Measurements from ENCODE around the gene CUL7. TPM values are rescaled to one million over a fixed set of nuclear protein-coding genes. Genes with fewer than 3 reads are reported as not detected.
"Not testable (repeated sequence)": the region's sequence is repeated elsewhere in the genome, so short reads cannot be mapped to it uniquely, and the experiment has no call there.

CUL7 gene
- total RNA-seq, 1 donor from 2014 or later = 18.7 TPM

DNA sequence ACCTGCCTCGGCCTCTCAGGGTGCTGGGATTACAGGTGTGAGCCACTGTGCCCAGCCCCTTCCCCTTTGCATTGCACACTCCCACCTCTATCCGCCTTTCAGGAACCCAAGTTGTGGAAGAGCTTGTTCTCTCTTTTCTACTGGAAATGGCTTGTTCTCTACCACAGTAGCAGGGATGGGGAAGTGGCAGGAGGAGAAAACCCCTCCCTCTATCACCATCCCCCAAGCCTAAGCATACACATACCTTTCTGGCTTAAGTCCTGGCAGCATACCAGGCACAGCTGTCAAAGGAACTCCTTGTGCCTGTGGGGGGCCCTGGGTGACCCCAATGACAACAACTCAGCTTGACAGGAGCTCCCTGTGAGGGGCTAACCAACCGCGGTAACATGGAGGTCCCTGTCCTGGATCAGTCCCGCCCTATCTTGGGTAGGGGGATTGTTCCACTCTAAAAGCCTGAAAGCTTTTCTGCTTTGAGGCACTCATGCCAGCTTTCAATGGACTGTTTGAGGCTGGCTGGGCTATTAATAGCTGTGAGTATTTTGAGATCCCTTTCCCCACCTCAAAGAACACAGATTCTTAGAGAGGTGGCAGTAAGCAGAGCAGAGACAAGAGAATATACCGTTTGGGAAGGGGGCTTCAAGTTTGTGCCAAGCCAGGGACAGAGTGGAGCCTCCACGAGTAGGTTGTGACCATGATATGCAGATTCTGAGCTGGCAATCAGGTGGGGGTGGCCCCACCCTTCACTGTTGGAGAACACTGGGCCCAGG, 37.3 kb downstream of the CUL7 start:
- DNase-seq (ENCODE audit: low read depth in 2 of 2) = no peak

DNA sequence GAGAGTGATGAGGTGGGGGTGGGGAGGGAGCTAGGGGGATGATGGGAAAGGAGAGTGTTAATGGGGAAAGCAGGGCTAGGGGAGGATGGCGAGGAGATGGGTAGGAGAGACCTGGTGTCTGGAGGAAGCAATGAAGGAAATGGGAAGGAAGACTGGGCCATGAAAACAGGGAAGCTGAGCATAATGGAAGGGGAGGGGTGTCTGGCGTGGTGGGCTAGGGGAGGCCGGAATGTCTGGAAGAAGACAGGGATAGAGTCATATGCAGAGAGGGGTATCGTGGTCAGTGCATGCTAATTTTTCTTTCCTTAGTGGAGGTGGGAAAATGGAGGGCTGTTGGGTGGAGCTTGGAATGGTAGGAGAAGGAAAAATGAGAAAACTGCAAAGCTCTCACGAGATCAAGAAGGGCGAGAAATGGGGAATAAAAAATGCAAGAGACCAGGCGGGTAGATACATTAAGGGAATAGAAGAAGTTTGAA, 39.2 kb downstream of the CUL7 start:
- DNase-seq (ENCODE audit: low read depth in 2 of 2) = peak in 1 of 2 donors; percentile 30

DNA sequence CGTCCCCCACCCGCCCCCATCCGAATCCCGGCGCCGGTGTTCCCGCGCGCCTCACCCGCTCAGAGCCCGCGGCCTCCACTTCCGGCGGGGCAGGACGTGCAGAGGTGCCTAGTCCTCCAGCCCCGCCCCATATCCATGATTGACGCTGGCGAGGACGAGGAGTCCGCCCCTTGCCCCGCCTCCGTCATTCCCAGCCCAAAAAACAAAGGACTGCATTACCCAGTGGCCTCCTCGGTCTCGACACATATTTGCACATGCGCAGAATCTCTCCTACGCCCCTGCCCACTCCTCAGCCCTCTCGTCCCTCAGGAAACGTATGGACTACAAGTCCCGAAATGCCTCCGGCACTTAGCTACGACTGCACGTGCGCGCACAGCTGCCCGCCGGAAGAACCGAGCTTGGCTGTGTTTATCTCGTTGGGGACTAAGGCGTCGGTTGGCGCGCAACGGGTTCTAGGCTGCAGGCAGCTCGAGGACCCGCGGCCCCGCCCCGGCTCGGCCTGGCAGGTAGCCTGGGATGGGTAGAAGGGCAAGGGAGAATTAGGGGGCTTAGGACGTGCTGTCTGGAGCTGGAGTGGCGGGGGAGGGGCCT, 39.7 kb downstream of the CUL7 start, which contains the start of the genes KLHDC3 and MEA1:
Gene KLHDC3 (plus strand): TSS at position 407 of the 591 bp plus-strand sequence. CDS start 2,944 bp downstream, outside the sequence.
Gene MEA1 (minus strand): TSS at position 104 of the 591 bp plus-strand sequence. CDS start 133 bp downstream, outside the sequence.
- DNase-seq (ENCODE audit: low read depth in 2 of 2) = peak; percentile 100

DNA sequence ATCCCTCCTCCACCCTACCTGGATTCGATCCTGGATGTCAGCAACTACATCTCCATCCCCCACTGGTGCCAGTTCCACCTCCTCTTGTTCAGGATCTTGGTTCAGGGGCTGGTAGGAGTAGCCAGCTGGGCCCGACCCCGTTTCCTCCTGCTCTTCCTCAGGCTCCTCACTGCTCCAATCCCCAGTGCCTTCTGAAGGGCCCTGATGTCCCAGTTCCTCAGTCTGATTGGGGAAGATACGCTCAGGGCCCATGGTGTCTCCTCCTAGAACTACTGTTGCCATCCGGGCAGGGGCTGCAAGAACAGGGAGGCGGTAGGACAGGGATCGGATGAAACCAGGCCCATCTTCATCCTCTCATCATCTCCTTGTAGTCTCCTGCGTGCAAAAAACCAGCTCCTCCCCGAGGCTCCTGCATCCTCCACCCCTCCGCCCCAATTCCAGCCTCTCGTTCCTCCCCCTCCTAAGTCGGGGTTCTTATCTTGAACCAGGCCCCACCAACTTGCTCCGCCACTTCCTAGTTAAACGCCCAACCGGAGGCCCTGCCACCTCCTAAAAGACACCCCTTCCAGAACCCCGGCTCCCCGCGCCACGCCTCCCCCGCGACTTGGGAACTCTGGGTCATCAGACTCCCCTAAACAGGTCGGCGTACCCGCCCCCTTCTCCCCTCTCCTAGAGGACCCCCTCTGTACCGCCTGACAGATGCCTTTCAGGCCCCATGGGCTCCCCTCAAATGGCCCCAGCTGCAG, 40.4 kb downstream of the CUL7 start:
- no peak for DNase-seq (ENCODE audit: low read depth in 2 of 2)

DNA sequence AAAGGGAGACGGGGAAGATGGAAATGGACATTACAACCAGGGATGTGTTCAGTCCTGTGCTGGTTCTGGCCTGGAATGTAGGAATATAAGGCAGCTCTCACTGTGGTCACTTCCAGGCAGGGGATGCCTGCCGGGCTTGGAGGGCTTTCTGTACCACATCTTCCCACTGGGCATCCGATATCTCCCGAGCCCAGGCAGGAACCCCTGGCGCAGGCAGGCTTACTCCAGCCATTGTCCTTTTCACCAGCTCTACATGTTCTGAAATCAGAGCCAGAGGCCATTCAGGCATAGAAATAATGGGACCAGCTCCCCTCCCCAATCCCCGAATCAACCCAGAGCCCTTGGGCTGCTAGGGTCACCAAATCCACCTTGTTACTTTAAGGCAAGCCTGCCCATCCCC, 41.3 kb downstream of the CUL7 start:
- DNase-seq (ENCODE audit: low read depth in 2 of 2) = no peak

DNA sequence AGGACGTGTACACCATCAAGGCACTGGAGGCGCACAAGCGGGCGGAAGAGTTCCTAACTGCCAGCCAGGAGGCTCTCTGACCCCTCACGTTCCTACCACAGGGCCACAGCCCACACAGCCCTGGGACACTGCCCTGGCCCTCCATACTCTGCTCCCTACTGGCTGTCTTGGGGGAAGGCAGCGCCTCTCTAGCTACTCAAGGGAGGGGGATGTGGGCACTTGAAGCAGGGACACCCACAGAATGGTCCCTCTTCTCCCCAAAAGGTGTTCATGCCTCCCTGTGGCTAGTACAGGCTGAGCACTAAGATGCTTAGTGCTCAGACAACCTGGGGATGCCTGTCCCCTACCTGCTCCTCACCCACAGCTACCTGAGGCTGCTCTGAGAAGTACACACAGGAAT, 42.4 kb downstream of the CUL7 start:
- DNase-seq (ENCODE audit: low read depth in 2 of 2) = no peak

DNA sequence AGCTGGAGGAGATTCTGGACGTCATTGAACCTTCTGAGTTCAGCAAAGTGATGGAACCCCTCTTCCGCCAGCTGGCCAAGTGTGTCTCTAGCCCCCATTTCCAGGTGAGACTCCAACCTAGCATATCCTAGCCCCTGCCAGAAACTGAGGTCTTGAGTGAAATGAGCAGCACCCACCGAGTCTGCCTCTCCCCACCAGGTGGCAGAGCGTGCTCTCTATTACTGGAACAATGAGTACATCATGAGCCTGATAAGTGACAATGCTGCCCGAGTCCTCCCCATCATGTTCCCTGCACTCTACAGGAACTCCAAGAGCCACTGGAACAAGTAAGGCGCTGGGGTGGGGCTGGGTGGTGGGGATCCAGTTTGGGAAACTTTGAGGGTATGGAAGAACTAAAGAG, 44.5 kb downstream of the CUL7 start:
- DNase-seq (ENCODE audit: low read depth in 2 of 2) = peak; percentile 30 to 61

DNA sequence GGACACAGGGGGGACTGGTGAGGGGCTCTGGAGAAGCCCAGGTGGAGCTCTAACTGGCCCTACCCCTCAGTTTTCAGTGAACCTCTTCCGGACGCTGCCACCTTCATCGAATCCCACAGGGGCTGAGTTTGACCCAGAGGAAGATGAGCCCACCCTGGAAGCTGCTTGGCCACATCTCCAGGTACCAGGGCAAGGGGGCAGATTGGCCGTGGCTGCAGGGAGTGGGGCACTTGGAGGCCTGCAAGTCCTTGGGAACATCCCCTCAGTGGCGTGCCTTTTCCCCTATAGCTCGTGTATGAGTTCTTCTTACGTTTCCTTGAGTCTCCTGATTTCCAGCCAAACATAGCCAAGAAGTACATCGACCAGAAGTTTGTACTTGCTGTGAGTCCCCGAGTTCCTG, 46.5 kb downstream of the CUL7 start:
- DNase-seq (ENCODE audit: low read depth in 2 of 2) = no peak

DNA sequence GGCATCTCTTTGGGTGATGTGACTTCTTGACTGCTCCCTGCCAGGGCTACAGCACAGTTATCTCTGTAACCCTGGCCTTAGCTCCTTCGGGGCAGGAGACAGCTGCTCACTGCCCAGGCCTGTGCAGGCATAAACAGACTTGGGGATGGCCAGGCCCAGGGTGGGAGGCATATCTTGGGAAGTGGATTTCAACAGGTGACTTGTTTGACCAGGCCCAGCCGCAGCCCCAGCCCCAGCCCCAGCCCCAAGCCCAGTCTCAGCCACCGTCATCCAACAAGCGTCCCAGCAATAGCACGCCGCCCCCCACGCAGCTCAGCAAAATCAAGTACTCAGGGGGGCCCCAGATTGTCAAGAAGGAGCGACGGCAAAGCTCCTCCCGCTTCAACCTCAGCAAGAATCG, 47.4 kb downstream of the CUL7 start:
- DNase-seq (ENCODE audit: low read depth in 2 of 2) = no peak

DNA sequence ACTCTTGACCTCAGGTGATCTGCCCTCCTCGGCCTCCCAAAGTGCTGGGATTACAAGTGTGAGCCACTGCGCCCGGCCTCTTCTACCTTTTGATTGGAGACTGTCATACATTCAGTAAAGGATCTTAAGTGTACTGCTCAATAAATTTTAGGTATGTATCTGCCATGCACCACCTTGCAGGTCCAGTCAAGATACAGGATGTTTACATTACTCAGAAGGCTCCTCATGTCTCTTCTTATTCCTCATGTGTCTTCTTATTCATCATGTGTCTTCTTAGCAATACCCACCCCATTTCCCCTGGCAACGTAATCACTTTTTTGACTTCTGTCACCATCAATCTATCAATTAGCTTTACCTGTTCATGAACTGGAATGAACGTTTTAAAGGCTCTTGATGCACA, 47.8 kb downstream of the CUL7 start:
- DNase-seq (ENCODE audit: low read depth in 2 of 2) = no peak

DNA sequence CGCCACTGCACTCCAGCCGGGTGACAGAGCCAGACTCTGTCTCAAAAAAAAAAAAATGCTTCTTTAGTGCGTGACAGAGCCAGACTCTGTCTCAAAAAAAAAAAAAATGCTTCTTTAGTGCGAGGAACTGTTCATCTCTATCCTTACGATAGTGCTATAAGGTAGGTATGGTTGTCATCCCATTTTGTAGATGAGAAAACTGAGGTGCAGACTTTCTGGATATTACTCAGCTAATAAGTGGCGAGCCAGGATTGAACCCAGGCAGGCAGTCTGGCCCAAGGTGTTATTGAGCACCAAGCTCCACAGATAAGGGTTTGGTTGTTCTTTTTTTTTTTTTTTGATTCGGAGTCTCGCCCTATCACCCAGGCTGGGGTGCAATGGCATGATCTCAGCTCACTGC, 51.8 kb downstream of the CUL7 start:
- DNase-seq (ENCODE audit: low read depth in 2 of 2) = no peak

DNA sequence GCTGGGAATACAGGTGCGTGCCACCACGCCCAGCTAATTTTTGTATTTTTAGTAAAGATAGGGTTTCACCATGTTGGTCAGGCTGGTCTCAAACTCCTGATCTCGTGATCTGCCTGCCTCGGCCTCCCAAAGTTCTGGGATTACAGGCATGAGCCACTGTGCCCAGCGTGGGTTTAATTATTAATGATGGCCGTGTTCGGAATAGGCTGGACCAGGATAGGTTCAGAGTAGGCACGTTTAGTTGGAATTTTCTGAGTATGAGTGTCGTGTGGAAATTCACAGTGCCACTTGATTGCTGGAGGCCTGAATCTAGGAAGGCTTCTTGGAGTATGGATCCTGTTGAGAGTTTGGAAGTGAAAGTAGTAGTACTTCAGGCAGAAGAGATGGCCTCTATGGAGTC, 55.4 kb downstream of the CUL7 start:
- not testable (repeated sequence) for DNase-seq (ENCODE audit: low read depth in 2 of 2)

DNA sequence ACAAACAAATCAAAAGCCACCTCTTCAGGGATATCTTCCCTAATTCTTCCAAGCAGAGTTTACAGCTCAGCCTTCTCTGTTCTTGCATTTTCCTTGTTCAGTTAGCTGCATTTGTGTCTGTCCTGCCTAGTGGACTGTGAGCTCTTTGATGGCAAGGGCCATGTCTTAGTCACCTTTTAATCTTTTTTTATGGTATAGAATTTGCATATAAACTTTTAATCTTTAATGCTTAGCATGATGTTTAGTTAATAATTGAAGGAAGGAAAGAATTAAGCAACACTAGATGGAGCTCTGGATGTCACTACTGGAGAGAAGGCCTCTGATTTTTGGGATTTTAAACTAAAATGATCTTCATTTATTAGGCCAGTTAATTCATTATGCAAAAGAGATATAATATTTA, 57.1 kb downstream of the CUL7 start:
- DNase-seq (ENCODE audit: low read depth in 2 of 2) = no peak

DNA sequence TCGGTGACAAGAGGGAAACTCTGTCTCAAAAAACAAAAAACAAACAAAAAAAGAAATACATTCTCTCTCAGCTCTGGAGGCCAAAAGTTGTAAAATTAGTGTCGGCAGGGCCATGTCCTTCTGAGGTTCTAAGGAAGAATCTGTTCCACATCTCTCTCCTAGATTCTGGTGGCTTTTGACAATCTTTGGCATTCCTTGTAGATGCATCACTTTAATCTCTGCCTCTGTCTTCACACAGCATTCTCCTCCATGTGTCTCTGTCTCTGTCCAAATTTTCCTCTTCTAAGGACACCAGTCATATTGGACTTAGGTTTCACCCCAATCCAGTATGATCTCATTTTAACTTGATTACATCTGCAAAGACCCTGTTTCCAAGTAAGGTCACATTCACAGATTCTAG, 60.2 kb downstream of the CUL7 start:
- no peak for DNase-seq (ENCODE audit: low read depth in 2 of 2)

DNA sequence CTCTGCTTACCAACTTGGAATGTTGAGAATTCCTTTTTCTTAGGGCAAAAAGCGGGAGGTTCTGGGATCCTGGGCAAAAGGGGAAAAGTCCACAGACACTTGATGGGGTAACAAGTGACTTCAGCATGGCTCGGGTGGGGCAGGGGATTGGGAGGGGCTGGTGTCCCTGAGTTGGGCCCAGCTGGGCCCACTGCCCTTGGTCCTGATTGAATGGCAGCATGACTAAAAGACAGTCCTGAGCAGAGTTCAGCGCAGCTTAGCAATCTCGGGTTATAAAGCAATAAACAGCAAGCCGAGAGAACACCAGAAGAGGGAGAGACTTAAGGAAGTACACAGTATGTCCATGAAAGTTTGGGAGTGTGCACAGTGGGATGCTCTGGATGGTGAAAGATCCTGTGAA, 63.7 kb downstream of the CUL7 start:
- DNase-seq (ENCODE audit: low read depth in 2 of 2) = no peak

DNA sequence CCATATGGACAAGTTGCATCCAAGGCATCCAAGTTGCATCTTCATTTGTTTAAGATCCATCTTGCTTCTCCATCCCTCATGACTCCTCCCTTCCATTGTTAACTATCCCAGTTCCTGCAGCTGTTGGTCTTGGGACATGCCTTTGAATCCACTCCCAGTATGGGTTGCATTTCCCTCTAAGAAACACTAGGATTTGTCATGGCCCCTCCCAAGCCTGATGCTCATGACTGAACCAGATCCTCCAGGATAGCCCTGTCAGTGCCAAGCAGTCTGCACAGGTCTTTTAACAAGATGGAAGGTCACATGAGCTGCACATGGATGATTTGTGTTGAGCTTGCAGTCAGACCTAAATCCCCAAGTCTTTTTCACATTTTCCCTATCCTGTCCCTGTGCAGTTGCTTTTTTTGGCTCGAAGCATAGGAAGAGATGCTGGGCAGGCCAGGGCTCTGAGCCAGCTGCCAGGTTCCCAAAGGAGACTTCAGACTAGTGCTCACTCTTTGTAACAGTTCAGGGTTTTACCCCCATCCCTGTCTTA, 65.1 kb downstream of the CUL7 start:
- peak in 1 of 2 donors; percentile 66 for DNase-seq (ENCODE audit: low read depth in 2 of 2)

Other genes with a start within 250 kb of the CUL7 start
- 85.9 and 86.1 TPM in 2 replicates for gene RPL7L1, start 174.2 kb downstream of the CUL7 start, total RNA-seq
- not detected in 2 replicates for gene PTCRA, start 137.8 kb downstream of the CUL7 start, total RNA-seq
- gene CNPY3, start 124.4 kb downstream of the CUL7 start, total RNA-seq = 15.5 and 22.3 TPM in 2 replicates
- under 0.01 and 0.13 TPM in 2 replicates for gene GNMT, start 93.1 kb downstream of the CUL7 start, total RNA-seq
- 23.0 and 29.7 TPM in 2 replicates for gene PEX6, start 74.7 kb downstream of the CUL7 start, total RNA-seq
- 27.6 and 32.5 TPM in 2 replicates for gene PPP2R5D, start 69.3 kb downstream of the CUL7 start, total RNA-seq
- gene MEA1, start 39.9 kb downstream of the CUL7 start, total RNA-seq = 35.3 and 39.2 TPM in 2 replicates
- 131 and 152 TPM in 2 replicates for gene KLHDC3, start 39.6 kb downstream of the CUL7 start, total RNA-seq
- gene RRP36, start 32.2 kb downstream of the CUL7 start, total RNA-seq = 72.3 and 84.3 TPM in 2 replicates
- 11.8 and 13.1 TPM in 2 replicates for gene MRPL2, start 5.6 kb upstream of the CUL7 start, total RNA-seq
- 14.2 and 17.6 TPM in 2 replicates for gene KLC4, start 5.8 kb upstream of the CUL7 start, total RNA-seq
- gene PTK7, start 22.5 kb upstream of the CUL7 start, total RNA-seq = 20.0 and 37.8 TPM in 2 replicates
- 12.5 and 13.8 TPM in 2 replicates for gene SRF, start 117.4 kb upstream of the CUL7 start, total RNA-seq
- gene CUL9, start 128.3 kb upstream of the CUL7 start, total RNA-seq = 13.1 and 21.4 TPM in 2 replicates
- 52.0 and 63.5 TPM in 2 replicates for gene DNPH1, start 175.6 kb upstream of the CUL7 start, total RNA-seq
- gene TTBK1, start 189.6 kb upstream of the CUL7 start, total RNA-seq = not detected in 2 replicates
- gene SLC22A7, start 244.4 kb upstream of the CUL7 start, total RNA-seq = not detected in 2 replicates